HG03097 (cell line): ENCODE data around the gene STAT1.
"Not testable (repeated sequence)": the region's sequence is repeated elsewhere in the genome, so short reads cannot be mapped to it uniquely, and the experiment has no call there.

Experiments used
- ATAC-seq: cut with Tn5 transposase; IDR thresholded peaks from one replicate; pipeline ENCODE4 v1.9.1; 2021; ENCODE audit not compliant: unreplicated experiment, low FRiP score

STAT1 gene

GRCh38 chr2:191009541-191010374 is 4.2 kb downstream of the STAT1 start:
- ATAC-seq = no peak

- no peak for ATAC-seq
Measured at GRCh38 chr2:191008286-191008685, 5.7 kb downstream of the STAT1 start.

- no peak for ATAC-seq
Measured at GRCh38 chr2:191006997-191007783, 6.8 kb downstream of the STAT1 start.

GRCh38 chr2:191006297-191006696 is 7.7 kb downstream of the STAT1 start:
- no peak for ATAC-seq

- no peak for ATAC-seq
Measured at GRCh38 chr2:191003405-191004309, 10.3 kb downstream of the STAT1 start.

- ATAC-seq = no peak
Measured at GRCh38 chr2:191001624-191002023, 12.3 kb downstream of the STAT1 start.

GRCh38 chr2:191001032-191001431 is 12.9 kb downstream of the STAT1 start:
- no peak for ATAC-seq

GRCh38 chr2:190999949-191000665 is 13.9 kb downstream of the STAT1 start:
- ATAC-seq = no peak

- ATAC-seq = no peak
Measured at GRCh38 chr2:190999058-190999457, 14.9 kb downstream of the STAT1 start.

- ATAC-seq = no peak
Measured at GRCh38 chr2:190997526-190998113, 16.4 kb downstream of the STAT1 start.

GRCh38 chr2:190996947-190997346 is 17.0 kb downstream of the STAT1 start:
- no peak for ATAC-seq

GRCh38 chr2:190996338-190996946 is 17.5 kb downstream of the STAT1 start:
- ATAC-seq = no peak

GRCh38 chr2:190995315-190995714 is 18.7 kb downstream of the STAT1 start:
- not testable (repeated sequence) for ATAC-seq

- no peak for ATAC-seq
Measured at GRCh38 chr2:190994148-190994547, 19.8 kb downstream of the STAT1 start.

- no peak for ATAC-seq
Measured at GRCh38 chr2:190993292-190993643, 20.7 kb downstream of the STAT1 start.

- ATAC-seq = no peak
Measured at GRCh38 chr2:190990132-190990531, 23.8 kb downstream of the STAT1 start.

GRCh38 chr2:190988910-190989309 is 25.1 kb downstream of the STAT1 start:
- ATAC-seq = no peak

- no peak for ATAC-seq
Measured at GRCh38 chr2:190987938-190988337, 26.0 kb downstream of the STAT1 start.

GRCh38 chr2:190987116-190987515 is 26.9 kb downstream of the STAT1 start:
- ATAC-seq = no peak
